K562 (cell line): ENCODE results near the gene IRS2. TPM values are rescaled to one million over a fixed set of nuclear protein-coding genes. Genes with fewer than 3 reads are reported as not detected.
A peak's percentile ranks its signal among the peaks of the same experiment; 100 is the strongest.

ENCODE experiments used
- ARID3A ChIP-seq: IDR thresholded peaks from 2 replicates; pipeline ENCODE4 v1.6.1; 2012; ENCODE audit warnings: low read depth, low read length, improper control_type of control experiment, borderline replicate concordance
- CREBBP ChIP-seq: IDR thresholded peaks from one replicate; pipeline ENCODE4 v1.6.1; 2012; ENCODE audit warnings: low read depth, mild to moderate bottlenecking, control low read depth, inconsistent platforms, low read length
- DEAF1 ChIP-seq: fragments of 450-650 bp; formaldehyde crosslinking; IDR thresholded peaks from 2 replicates; pipeline ENCODE4 v1.4.0; 2020; ENCODE audit warnings: mild to moderate bottlenecking, moderate library complexity
- KLF6 ChIP-seq: fragments of 250-450 bp; sonication (Bioruptor Pico); IDR thresholded peaks from 2 replicates; pipeline ENCODE4 v1.4.0; 2020; ENCODE audit warnings: mild to moderate bottlenecking, moderate library complexity, borderline replicate concordance
- MCM5 ChIP-seq: fragments of 450-650 bp; IDR thresholded peaks from 2 replicates; pipeline ENCODE4 v1.6.1; 2016; ENCODE audit warnings: low read depth
- NCOA6 ChIP-seq: fragments of 450-650 bp; IDR thresholded peaks from 2 replicates; pipeline ENCODE4 v1.6.1; 2017; ENCODE audit warnings: mild to moderate bottlenecking
- RFX5 ChIP-seq: IDR thresholded peaks from 2 replicates; pipeline ENCODE4 v1.6.1; 2011; ENCODE audit warnings: low read depth, mild to moderate bottlenecking, improper control_type of control experiment, low read length
- SMAD3 ChIP-seq: fragments of 450-650 bp; formaldehyde crosslinking; conservative IDR thresholded peaks from 2 replicates; pipeline ENCODE4 v1.4.0; 2020; ENCODE audit warnings: mild to moderate bottlenecking
- TRIM24 ChIP-seq, 2 experiments: fragments of 450-650 bp; IDR thresholded peaks; 2 replicates each; pipeline ENCODE4 v1.6.1; 2016
- ZC3H8 ChIP-seq: fragments of 450-650 bp; IDR thresholded peaks from 2 replicates; pipeline ENCODE4 v1.6.1; 2017
- ZFPM2 ChIP-seq: fragments of 250-450 bp; sonication (Bioruptor Pico); IDR thresholded peaks from 2 replicates; pipeline ENCODE4 v1.5.1; 2022; ENCODE audit warnings: mild to moderate bottlenecking
- ZFX ChIP-seq: sonication (generic); formaldehyde crosslinking; IDR thresholded peaks from 2 replicates; pipeline ENCODE4 v1.8.0; 2022; ENCODE audit warnings: mild to moderate bottlenecking, missing genetic modification reagents, moderate library complexity
- ZKSCAN3 ChIP-seq: fragments of 250-450 bp; sonication (Bioruptor Pico); IDR thresholded peaks from 2 replicates; pipeline ENCODE4 v1.4.0; 2020
- ZNF644 ChIP-seq: fragments of 200-800 bp; sonication (Bioruptor generic); IDR thresholded peaks from 2 replicates; pipeline ENCODE4 v1.6.1; 2016; ENCODE audit warnings: low read depth, missing genetic modification characterization, missing compliant biosample characterization
- polyA plus RNA-seq, 8 experiments: library from polyadenylated mRNA; depleted of rRNA in 4 of 8; stranded (reverse) in 5 of 8; unstranded in 3 of 8; fragments of >200 nt; fragmentation: Nextera tagmentation in 2 of 8; fragmentation: Illumina TruSeq in 1 of 8; extraction: Ambion mirVana in 2 of 8; extraction: Trizol in 1 of 8; gene quantifications; 2 replicates each; pipeline versions ENCODE4 v1.2.1 to v1.2.3, GENCODE V29; 2011 to 2014; ENCODE audit warnings: inconsistent platforms in 1 of 8, missing spikeins in 1 of 8
- total RNA-seq, 7 experiments: library from RNA; depleted of rRNA in 6 of 7; stranded (reverse); fragments of >200 nt in 6 of 7; fragmentation: Illumina TruSeq in 2 of 7; extraction: Trizol in 2 of 7; gene quantifications; 2 replicates each; pipeline versions ENCODE4 v1.2.1 to v1.2.3, GENCODE V29; 2011 to 2021; ENCODE audit warnings: low replicate concordance in 1 of 7
- TF ChIP-seq, protein P1 (sequence below): fragments of 250-450 bp; sonication (Bioruptor Pico); IDR thresholded peaks from 2 replicates; pipeline ENCODE4 v1.4.0; 2020; ENCODE audit warnings: mild to moderate bottlenecking, moderate library complexity
- TF ChIP-seq, protein P2 (sequence below): fragments of 250-450 bp; sonication (Bioruptor Pico); IDR thresholded peaks from 2 replicates; pipeline ENCODE4 v1.4.0; 2020

Gene IRS2
- total and polyA plus RNA-seq, 9 of the 15 experiments (the other 6 are each of a cell fraction or from before 2014, with no cell fraction given) = 0.36 to 4.6 (median 0.63) TPM

GRCh38 chr13:109706015-109706715 lies 80.2 kb downstream of the IRS2 start (continued):
- TF ChIP-seq RFX5 = no peak
- no peak for TF ChIP-seq ZFPM2
- TF ChIP-seq, protein P1, sequence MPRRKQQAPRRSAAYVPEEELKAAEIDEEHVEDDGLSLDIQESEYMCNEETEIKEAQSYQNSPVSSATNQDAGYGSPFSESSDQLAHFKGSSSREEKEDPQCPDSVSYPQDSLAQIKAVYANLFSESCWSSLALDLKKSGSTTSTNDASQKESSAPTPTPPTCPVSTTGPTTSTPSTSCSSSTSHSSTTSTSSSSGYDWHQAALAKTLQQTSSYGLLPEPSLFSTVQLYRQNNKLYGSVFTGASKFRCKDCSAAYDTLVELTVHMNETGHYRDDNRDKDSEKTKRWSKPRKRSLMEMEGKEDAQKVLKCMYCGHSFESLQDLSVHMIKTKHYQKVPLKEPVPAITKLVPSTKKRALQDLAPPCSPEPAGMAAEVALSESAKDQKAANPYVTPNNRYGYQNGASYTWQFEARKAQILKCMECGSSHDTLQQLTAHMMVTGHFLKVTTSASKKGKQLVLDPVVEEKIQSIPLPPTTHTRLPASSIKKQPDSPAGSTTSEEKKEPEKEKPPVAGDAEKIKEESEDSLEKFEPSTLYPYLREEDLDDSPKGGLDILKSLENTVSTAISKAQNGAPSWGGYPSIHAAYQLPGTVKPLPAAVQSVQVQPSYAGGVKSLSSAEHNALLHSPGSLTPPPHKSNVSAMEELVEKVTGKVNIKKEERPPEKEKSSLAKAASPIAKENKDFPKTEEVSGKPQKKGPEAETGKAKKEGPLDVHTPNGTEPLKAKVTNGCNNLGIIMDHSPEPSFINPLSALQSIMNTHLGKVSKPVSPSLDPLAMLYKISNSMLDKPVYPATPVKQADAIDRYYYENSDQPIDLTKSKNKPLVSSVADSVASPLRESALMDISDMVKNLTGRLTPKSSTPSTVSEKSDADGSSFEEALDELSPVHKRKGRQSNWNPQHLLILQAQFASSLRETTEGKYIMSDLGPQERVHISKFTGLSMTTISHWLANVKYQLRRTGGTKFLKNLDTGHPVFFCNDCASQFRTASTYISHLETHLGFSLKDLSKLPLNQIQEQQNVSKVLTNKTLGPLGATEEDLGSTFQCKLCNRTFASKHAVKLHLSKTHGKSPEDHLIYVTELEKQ (CRISPR knock-in tag) = no peak
- TF ChIP-seq ZKSCAN3 (CRISPR knock-in tag) = no peak
- TF ChIP-seq ARID3A = no peak
- no peak for TF ChIP-seq ZFX
- no peak for TF ChIP-seq ZC3H8
- TF ChIP-seq, protein P2, sequence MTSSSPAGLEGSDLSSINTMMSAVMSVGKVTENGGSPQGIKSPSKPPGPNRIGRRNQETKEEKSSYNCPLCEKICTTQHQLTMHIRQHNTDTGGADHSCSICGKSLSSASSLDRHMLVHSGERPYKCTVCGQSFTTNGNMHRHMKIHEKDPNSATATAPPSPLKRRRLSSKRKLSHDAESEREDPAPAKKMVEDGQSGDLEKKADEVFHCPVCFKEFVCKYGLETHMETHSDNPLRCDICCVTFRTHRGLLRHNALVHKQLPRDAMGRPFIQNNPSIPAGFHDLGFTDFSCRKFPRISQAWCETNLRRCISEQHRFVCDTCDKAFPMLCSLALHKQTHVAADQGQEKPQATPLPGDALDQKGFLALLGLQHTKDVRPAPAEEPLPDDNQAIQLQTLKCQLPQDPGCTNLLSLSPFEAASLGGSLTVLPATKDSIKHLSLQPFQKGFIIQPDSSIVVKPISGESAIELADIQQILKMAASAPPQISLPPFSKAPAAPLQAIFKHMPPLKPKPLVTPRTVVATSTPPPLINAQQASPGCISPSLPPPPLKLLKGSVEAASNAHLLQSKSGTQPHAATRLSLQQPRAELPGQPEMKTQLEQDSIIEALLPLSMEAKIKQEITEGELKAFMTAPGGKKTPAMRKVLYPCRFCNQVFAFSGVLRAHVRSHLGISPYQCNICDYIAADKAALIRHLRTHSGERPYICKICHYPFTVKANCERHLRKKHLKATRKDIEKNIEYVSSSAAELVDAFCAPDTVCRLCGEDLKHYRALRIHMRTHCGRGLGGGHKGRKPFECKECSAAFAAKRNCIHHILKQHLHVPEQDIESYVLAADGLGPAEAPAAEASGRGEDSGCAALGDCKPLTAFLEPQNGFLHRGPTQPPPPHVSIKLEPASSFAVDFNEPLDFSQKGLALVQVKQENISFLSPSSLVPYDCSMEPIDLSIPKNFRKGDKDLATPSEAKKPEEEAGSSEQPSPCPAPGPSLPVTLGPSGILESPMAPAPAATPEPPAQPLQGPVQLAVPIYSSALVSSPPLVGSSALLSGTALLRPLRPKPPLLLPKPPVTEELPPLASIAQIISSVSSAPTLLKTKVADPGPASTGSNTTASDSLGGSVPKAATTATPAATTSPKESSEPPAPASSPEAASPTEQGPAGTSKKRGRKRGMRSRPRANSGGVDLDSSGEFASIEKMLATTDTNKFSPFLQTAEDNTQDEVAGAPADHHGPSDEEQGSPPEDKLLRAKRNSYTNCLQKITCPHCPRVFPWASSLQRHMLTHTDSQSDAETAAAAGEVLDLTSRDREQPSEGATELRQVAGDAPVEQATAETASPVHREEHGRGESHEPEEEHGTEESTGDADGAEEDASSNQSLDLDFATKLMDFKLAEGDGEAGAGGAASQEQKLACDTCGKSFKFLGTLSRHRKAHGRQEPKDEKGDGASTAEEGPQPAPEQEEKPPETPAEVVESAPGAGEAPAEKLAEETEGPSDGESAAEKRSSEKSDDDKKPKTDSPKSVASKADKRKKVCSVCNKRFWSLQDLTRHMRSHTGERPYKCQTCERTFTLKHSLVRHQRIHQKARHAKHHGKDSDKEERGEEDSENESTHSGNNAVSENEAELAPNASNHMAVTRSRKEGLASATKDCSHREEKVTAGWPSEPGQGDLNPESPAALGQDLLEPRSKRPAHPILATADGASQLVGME (CRISPR knock-in tag) = no peak
- no peak for TF ChIP-seq NCOA6
- no peak for TF ChIP-seq TRIM24 (IDR thresholded peaks at IDR 0.05)
- no peak for TF ChIP-seq SMAD3
- TF ChIP-seq CREBBP = no peak
- TF ChIP-seq ZNF644 (tag) = 0 out of 2 replicates have a peak, but pooled peaks have one; percentile 8
- no peak for TF ChIP-seq DEAF1 (CRISPR knock-in tag)
- 0 out of 2 replicates have a peak, but pooled peaks have one; percentile 20 for TF ChIP-seq KLF6 (CRISPR knock-in tag)
- TF ChIP-seq MCM5 = no peak
